Measurements from ENCODE around the gene EOGT. TPM values are rescaled to one million over a fixed set of nuclear protein-coding genes. Genes with fewer than 3 reads are reported as not detected.

EOGT gene
- polyA plus RNA-seq, 1 donor = 19.3 TPM

DNA sequence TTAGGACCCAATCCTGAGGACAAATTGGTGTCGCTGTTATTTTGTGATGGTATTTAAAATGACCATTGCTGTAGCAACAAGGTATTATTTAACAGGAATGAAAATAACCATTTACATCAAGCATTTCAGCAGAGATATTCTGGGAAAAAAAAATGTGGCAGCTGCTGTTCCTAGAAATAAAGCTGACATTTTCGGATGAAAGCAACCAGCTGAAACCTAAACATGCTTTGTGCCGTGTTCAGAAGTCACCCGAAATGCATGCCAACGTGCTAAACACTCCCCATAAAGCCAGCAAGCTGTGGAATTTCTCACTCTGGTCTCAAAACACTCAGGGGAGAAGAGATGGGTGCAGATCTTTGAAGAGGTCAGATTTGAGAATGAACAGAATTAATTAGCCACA, 49.6 kb downstream of the EOGT start:
- no peak for DNase-seq (ENCODE audit: low read depth)

DNA sequence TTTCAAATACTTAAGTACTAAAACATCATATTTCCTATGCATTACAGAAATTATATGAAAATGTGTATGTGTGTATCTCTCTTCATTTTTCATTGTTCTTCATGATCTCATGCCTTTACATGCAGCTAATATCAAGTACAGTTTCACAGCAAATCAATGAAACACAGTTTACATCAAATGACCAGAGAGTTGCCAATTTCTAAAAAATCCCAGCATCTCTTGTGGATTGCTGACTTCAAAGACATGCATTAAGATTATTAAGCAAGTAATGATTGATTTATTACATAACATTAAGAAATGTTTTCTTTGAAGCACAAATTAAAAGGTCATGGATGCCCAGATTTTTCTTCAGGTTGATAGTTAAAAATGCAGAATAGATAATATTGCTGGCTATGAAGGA, 50.1 kb downstream of the EOGT start:
- no peak for DNase-seq (ENCODE audit: low read depth)

DNA sequence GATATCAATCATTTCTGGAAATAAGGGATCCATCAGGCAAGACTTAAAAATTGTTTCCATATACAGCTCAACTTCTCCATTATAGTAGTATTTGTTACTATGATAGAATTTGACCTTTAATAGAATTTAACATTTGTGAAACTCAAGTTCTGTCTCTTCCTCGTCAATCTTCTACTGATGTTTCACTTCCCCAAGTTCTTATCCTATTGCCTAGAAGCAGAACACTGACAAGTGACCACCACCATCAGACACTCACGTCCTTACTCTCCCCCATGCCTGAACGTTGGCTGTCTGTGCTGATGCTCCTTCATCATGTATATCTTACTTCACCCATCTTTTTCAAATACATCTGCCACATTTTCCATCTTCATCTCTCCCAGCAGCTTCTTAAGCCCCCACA, 54.6 kb downstream of the EOGT start:
- no peak for DNase-seq (ENCODE audit: low read depth)

DNA sequence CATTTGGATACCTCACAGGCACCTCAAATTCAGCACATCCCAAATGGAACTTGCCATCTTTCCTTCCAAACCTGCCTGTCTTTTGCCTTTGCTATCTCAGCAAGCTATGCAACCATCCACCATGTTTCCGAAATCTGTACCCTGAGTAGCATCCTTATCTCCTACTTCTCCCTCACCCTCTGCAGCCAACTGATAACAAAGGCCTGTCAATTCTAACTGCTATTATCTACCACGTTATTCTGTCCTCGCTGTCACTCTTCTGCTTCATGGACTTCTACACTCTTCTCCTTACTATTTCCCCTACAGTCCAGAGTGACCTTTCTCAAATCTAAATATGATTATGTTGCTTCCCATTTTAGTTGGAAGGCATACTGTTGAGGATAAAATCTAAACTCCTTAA, 55.6 kb downstream of the EOGT start:
- no peak for DNase-seq (ENCODE audit: low read depth)

DNA sequence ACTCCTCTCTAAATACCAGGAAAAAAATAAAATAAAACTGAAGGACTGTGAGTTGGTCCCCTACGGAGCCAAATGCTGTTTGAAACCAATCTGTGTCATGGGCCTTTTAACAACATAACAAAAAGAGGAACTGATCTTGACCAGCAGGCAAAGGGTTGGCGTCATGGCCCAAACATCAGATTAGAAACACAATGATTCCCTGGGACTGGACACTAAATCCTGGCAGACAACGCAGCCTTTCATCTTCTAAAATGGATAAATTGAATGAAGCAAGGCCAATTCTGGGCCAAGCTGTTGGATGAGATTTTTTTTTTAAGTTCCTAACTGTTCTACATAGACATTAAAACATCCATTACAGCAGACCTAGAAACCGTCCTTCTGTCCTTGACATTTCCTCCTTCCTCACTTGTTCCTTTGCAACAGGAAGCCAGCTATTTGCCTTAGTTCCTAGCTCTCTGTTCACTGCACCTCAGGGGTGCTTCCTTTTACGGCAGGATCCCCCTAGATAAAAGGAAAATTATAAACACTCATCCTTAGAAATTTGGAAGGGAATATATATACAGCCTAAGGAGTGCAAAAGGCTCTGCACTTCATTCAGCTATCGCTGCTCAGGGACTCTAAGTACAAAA, 59.6 kb downstream of the EOGT start:
- DNase-seq (ENCODE audit: low read depth) = no peak

DNA sequence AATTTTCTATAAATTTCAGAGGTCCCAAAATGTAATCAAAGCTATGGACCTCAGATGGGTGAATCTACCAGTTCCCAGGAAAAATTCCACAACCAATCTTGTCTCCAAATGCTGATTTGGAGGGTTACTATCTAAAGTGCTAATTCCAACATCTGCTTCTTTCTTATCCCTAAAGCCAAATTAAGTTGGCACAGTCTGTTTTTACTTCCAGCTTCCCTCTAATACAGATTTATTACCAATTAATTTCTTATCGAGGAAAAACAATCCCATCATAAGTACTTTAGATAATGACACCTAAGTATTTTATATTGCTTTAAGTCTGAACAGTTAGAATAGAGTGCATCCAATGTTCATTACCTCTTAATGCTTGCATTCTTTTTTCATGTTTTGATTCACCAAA, 68.3 kb downstream of the EOGT start:
- DNase-seq (ENCODE audit: low read depth) = no peak

DNA sequence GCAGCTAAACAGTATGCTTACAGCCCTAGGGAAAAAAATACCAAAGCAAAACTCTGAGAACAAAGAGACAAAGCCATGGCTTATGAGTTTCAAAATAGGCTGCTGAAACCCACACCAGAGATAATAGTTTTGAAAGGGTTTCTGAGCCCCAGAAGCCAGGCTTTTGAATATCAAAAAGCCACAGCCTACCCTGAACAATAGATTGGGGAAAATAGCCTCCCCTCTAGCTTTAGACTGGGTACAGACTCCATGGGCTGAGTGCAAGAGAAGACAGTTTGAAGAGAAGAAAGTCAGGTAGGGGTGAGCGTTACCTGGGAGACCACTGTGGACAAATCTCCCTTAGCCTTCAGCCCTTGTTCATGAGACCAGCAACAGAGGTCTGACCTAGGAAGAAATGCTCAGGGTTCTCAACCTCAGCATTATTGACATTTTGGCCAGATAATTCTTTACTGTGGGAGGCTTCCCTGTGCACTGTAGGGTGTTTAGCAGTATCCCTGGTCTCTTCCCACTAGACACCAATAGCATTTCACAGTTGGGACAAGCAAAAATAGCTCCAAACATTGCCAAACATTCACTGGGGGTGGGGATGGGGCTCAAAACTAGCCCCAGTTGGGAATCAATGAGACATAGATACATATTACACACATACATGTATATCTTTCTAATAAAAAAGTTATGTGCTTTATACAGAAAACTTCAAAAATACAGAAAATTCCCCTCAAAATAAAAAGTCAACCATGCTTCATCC, 69.6 kb downstream of the EOGT start:
- DNase-seq (ENCODE audit: low read depth) = no peak

DNA sequence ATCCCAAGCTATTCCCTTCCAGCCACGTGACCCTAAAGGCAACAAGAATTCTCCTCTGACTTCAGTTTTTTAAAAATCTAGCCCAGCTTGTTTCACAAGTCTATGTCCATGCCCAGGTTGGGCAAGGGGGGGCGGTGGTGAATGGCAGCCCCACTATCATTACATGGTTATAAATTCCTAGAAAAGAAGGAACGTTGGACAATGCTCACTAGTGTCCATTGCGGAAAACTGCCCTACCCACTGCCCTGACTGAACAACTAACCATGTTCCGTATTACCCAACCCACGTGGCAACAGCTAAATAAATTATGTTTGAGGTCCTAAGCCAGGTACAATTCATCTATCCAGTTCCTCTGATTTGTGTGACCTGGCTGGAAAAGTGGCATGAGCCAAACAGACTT, 72.4 kb downstream of the EOGT start:
- no peak for DNase-seq (ENCODE audit: low read depth)

DNA sequence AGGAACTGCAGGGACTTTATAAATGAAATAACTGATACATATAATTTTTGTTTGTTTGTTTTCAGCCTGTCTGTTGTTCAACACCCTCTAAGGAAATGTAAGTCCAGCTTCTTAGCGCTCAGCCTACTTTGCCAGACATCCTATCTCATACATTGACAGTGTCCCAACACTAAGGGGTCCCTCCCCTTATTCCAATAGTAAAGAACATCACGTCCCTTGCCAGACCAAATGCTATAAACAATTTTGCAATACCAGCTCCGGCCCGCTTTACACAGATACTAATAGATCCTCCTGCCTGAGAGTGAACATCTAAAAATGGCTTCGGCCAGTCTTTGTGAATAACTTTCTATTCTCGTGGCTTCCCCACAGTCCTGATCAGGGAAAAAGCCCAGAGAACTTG, 76.6 kb downstream of the EOGT start:
- no peak for DNase-seq (ENCODE audit: low read depth)

DNA sequence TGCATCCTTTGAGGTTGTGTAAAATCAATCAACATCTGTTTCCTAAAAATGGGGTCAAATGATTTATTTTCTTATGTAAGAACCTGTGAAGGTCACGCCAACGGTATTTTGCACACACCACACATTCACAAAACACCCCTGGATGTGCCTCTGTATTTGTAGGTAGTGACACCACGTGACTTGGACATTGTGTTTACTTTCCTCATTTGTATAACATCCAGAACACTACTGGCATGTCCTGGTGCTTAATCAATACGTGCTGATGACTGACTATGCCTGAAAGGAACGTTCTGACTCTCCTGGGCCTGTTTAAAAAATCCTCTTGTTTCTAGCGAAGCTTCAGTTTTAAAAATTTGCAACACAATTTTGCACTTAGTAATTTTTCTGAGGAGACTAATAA, 77.7 kb downstream of the EOGT start:
- no peak for DNase-seq (ENCODE audit: low read depth)

DNA sequence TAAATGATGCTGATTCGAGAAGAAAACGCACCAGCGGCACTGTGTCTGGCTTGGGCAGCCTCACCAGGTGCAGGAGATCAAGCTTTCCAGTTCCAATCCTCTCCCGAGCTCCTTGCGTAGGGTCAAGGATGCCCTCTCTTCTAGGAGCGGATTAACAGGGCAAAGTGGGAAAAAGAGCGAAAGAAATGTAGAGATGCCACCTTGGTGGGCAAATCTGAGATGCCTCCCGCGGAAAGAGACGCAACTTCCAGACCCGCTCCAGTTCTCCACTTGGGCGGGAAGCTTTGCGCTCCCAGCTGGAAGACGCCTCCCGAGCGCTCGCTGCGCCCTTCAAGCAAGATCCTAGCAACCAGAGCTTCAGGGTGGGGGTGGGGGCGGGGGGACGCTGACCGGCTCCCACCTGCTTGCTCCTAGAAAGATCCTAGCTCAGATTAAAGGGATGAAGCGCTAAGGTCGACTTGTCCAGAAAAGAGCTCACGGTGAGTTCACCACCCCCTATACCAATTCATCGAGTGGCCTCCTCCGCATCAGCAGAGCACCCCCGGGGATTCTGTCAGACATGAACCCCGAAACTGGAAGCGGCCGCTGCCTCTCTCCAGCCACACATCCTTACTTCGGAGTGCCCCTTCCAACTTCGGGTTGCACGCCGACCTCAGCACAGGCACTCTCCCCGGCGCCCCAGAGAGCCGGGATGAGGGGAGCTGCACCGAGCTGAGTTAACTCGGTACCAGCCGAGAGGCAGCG, 81.9 kb downstream of the EOGT start:
- DNase-seq (ENCODE audit: low read depth) = no peak

Other genes with a start within 250 kb of the EOGT start
- gene TAFA4, start 81.1 kb downstream of the EOGT start, polyA plus RNA-seq (ENCODE audit: insufficient read length) = 0.95 TPM
- gene TMF1, start 38.6 kb upstream of the EOGT start, polyA plus RNA-seq (ENCODE audit: insufficient read length) = 24.9 TPM
- 47.6 TPM for gene UBA3, start 66.7 kb upstream of the EOGT start, polyA plus RNA-seq (ENCODE audit: insufficient read length)
- gene ARL6IP5, start 71.3 kb upstream of the EOGT start, polyA plus RNA-seq (ENCODE audit: insufficient read length) = 121 TPM
- 182 TPM for gene LMOD3, start 108.9 kb upstream of the EOGT start, polyA plus RNA-seq (ENCODE audit: insufficient read length)

All from forelimb muscle (tissue), 1 donor.